ENCODE results near the gene FAM83E.

FAM83E gene

GRCh38 chr19:48575931-48576622 is 38.8 kb downstream of the FAM83E start:
- ATAC-seq: no peak
- DNase-seq: no peak

GRCh38 chr19:48573163-48573505 is 41.7 kb downstream of the FAM83E start:
- DNase-seq (no peak), ATAC-seq (no peak)

DNA sequence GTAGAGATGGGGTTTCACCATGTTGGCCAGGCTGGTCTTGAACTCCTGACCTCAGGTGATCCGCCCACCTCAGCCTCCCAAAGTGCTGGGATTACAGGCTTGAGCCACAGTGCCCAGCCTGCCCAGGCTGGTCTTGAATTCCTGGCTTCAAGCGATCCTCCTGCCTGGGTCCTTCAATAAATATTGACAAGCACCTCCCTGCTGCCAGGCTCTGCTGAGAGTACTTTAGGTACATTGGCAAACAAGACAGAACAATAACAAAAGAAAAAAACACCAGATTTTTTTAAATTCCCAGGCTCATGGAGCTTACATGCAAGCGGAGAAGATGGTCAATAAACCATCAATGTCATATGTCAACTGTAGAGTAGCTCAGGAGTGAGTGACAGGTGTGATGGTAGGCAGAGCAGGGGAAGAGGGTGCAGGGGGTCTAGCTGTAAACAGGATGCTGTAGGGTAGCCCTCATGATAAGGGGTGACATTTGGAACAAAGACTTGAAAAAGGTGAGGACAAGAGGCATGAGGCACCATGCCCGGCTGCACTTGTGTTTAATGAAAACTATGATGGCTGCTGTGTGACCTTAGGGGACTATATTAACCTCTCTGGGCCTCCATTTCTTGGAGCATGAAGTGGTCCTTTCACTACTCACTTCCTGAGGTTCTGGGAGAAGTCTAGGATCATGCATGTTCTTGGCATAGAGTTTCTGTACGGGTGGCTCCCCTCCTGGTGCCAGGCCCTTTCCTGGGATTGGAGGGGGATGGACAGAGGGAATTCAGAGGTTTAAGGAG is 43.3 kb downstream of the FAM83E start:
- ATAC-seq: no peak
- no peak for DNase-seq

- no peak for DNase-seq
- ATAC-seq: no peak
Measured at GRCh38 chr19:48569814-48570213, 45.1 kb downstream of the FAM83E start.

DNA sequence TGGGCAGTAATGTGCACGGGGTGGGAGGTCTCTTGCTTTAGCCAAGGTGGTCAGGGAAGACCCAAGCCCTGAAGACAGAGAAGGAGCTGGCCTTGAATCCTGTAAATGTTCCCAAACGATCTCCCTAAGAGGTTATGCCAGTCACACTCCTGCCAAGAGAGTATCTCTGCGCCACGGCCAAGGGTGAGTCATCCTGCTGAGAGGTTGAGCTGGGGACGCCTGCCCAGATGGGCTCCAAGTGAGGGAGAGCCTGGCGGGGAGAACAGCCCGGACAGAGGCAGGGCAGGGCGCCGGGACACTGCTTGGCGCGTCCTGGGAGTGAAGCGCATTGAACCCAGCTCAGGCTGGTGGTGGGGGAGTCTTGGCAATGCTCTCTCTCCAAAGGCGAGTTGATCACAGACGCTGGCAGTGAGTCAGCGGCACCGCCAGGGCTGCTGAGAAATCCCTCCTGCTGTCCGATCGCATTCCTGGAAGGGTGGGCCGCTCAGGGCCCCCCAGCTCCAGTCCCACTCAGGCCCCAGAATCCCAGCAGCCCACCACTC is 46.5 kb downstream of the FAM83E start:
- DNase-seq (no peak), ATAC-seq (no peak)

GRCh38 chr19:48565090-48565489 is 49.8 kb downstream of the FAM83E start:
- ATAC-seq: no peak
- no peak for DNase-seq
